Neuron (in vitro differentiated cells): Measurements from ENCODE around the gene CAST.

Experiments used
- H2AFZ ChIP-seq: one replicate; pipeline ENCODE4 v1.6.1; 2013; ENCODE audit warnings: low read depth, mild to moderate bottlenecking, inconsistent platforms, low read length, moderate library complexity
- H3K27me3 ChIP-seq: one replicate; pipeline ENCODE4 v1.6.1; 2013; ENCODE audit warnings: low read length; ENCODE audit not compliant: insufficient read depth
- H3K36me3 ChIP-seq: one replicate; pipeline ENCODE4 v1.6.1; 2013; ENCODE audit warnings: low read length; ENCODE audit not compliant: insufficient read depth
- H3K4me1 ChIP-seq: one replicate; pipeline ENCODE4 v1.6.1; 2013; ENCODE audit warnings: low read length; ENCODE audit not compliant: insufficient read depth
- H3K4me3 ChIP-seq: 2 replicates; pipeline ENCODE4 v1.5.1; 2013; ENCODE audit warnings: mild to moderate bottlenecking, low read length, moderate library complexity
- H3K9me3 ChIP-seq: one replicate; pipeline ENCODE4 v1.6.1; 2013; ENCODE audit warnings: low read length

CAST gene

DNA sequence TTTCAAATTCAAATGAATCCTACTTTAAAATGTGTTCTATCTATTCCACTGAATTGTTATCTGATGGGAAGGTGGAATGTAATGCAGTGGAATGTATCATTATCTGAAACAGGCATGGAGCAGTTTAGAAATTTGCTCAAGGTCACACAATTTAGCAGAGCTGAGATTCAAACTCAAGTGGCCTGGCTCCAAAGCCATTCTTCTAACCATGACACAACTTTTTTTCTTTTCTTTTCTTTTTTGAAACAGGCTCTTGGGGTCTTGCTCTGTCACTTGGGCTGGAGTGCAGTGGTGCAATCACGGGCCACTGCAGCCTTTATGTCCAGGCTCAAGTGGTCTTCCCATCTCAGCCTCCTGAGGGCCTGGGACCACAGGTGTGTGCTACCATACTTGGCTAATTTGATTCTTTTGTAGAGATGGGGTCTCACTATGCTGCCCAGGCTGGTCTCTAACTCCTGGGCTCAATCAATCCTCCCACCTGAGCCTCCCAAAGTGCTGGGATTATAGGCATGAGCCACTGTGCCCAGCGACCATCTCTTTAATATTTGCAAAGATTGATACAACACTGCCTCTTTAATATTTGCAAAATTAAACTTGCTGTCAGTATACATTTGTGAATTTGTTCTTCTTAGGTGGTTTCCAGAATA is 50.0 kb downstream of the CAST start:
- Histone ChIP-seq H3K4me3 (no peak overlapping the region), H3K27me3 (no peaks in the 10 kb centered on the region), H3K4me1 (peaks cover 8% of the 10 kb centered on the region), H2AFZ (no peak overlapping the region), H3K9me3 (no peaks in the 10 kb centered on the region), H3K36me3 (no peaks in the 10 kb centered on the region)

DNA sequence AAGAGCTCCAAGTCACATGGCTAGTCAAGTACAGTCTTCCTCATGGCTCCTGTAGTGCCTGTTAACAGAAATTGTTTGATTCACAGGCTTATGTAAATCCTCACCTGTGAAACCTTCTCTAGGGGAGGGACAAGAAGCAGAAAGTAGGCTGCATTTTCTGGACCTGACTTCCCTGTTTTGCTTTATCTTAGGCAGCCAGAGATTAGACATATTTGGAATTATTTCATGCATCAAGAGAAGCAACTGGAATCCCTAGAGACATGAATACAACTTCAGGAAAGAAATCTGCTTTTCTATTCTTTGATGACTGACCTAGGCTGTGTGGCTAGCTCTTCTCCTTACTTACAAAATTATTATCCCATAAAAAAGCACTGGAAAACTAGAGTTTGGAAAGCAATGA is 52.3 kb downstream of the CAST start:
- Histone ChIP-seq H2AFZ (no peak overlapping the region), H3K27me3 (no peaks in the 10 kb centered on the region), H3K4me1 (peaks cover 8% of the 10 kb centered on the region), H3K9me3 (no peaks in the 10 kb centered on the region), H3K36me3 (no peaks in the 10 kb centered on the region), H3K4me3 (no peak overlapping the region)

DNA sequence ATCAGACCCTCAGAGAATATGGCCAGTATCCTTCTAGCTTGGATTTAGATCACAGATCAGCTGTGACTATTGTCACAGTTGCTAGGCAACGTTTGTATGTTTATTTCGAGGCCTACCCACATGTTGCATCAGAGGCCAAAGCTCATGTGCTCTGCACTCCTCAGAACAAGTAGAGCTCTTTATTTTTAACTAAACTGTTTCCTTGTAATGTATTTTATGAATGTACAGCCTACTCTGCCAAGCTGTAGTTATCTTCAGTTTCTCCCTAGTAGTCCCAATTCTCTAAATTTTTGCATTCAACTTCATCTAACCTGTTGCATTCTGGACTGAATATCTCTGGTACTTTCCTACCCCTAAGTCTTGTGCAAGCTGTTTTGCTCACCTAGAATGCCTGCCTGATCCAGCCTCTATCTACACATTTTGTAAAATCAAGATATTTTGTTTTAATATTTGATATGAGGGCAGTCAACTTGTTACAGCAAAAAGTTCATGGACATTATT is 52.8 kb downstream of the CAST start:
- H3K4me1 ChIP-seq, result peaks cover 8% of the 10 kb centered on the region

DNA sequence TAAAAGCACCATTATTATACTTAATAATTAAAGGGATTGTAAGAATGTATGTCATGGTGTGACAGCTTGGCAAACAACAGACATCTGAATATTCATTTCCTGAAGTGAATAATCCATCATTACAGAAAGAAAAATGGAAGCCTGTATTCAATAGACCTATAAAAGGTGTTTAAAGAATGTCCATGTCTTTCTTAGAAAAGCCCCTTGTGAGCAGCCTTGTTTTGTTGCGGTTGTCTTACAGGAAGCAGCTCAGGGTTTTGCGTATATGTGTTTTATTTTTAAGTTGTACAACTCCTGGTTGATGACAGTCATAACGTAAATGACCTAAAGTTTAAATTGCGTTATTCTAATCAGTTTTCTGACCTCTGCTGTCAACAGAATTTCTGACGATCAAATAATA is 53.8 kb downstream of the CAST start:
- no peaks in the 10 kb centered on the region for H3K9me3 ChIP-seq
- peaks cover 8% of the 10 kb centered on the region for H3K4me1 ChIP-seq
- no peaks in the 10 kb centered on the region for H3K36me3 ChIP-seq
- H3K27me3 ChIP-seq, result no peaks in the 10 kb centered on the region
- H3K4me3 ChIP-seq, result no peak overlapping the region
- no peak overlapping the region for H2AFZ ChIP-seq

More for the DNA sequence above, 52.8 kb downstream of the CAST start:
- no peak overlapping the region for H2AFZ ChIP-seq
- H3K4me3 ChIP-seq, result no peak overlapping the region
- H3K9me3 ChIP-seq, result no peaks in the 10 kb centered on the region
- H3K27me3 ChIP-seq, result no peaks in the 10 kb centered on the region
- H3K36me3 ChIP-seq, result no peaks in the 10 kb centered on the region

DNA sequence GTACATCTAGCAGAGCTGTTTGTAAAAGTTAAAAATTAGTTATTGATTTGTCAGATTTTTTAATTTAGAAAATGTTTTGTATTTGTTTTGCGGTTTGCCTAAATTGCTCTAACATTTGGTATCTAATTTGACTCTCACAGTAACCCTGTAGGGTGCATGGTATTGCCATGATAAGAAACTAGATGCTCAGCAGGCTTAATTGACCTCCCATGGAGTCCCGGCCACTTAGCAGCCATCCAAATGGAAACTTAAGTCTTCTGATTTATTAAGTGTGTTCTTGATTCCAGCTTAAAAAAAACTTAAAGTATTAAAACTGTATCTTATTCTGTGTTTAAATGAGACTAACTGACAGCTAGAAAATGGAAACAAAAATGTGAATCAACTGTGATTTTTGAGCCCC is 54.5 kb downstream of the CAST start:
- Histone ChIP-seq H3K4me1 (peaks cover 8% of the 10 kb centered on the region), H2AFZ (no peak overlapping the region), H3K27me3 (no peaks in the 10 kb centered on the region), H3K9me3 (no peaks in the 10 kb centered on the region), H3K4me3 (no peak overlapping the region), H3K36me3 (no peaks in the 10 kb centered on the region)

DNA sequence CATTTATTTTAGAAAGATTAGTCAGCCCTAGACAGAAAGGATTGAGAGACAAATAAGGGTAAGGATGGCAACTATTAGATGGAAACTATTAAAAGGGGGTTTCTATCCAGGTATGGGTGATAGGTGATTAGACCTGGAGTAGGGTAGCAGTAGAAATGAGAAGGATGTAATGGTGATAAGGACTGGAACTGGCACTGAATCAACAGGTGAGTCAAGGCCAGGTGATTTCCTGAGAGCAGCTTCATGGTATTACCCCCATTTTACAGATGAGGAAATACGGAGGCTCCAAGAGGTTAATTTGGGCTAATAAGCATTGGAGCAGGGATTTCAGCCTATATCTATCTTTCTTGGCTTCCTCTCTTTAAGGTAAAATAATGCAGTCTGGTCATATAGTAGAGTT is 55.7 kb downstream of the CAST start:
- Histone ChIP-seq H3K9me3 (no peaks in the 10 kb centered on the region), H3K36me3 (no peaks in the 10 kb centered on the region), H3K27me3 (no peaks in the 10 kb centered on the region), H2AFZ (no peak overlapping the region), H3K4me1 (peaks cover 8% of the 10 kb centered on the region), H3K4me3 (no peak overlapping the region)

DNA sequence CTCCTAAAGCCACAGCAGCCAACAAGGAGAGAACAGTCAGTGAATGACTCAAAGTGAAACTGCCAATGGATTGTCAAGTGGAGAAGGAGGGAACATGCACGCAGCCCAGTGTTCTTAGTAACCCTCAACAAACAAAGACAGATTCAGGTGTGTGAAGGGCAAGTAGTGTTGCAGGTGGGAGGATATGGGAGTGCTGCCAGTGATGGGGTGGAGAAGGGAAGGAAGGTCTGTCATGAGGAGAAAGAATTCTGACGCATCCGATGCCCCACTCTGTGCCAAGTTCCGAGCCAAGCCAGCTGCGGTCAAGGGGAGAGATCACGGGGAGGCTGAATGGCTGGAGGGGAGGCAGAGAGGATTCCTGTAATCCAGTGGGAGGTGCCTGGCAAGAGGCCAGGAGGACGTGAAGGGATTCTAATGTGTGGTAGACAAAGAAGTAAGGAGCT is 56.5 kb downstream of the CAST start:
- Histone ChIP-seq H3K4me3 (no peak overlapping the region), H3K9me3 (no peaks in the 10 kb centered on the region), H3K27me3 (no peaks in the 10 kb centered on the region), H3K36me3 (no peaks in the 10 kb centered on the region), H3K4me1 (peaks cover 8% of the 10 kb centered on the region), H2AFZ (no peak overlapping the region)

DNA sequence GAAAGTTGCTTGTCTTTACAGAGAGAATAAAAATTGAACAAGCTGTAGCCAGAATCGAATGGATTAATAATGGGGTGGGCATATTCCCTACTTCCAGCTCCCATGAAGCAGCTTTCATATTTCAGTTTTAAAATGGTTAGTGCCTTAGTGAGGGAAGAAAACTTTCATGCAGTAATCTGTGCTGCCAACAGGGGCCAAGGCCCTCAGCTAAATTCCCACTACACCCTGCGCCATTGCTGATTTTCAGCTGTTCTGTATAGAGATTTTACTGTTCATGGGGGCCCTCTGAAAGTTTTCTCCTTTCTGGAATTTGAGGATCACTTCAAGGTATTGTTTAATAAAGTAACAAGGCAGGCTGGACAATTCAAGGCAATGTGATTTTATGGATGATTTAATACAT is 58.2 kb downstream of the CAST start:
- H3K27me3 ChIP-seq, result no peaks in the 10 kb centered on the region
- no peaks in the 10 kb centered on the region for H3K9me3 ChIP-seq
- H3K36me3 ChIP-seq, result no peaks in the 10 kb centered on the region
- no peaks in the 10 kb centered on the region for H3K4me1 ChIP-seq
- H3K4me3 ChIP-seq, result no peak overlapping the region
- no peak overlapping the region for H2AFZ ChIP-seq

DNA sequence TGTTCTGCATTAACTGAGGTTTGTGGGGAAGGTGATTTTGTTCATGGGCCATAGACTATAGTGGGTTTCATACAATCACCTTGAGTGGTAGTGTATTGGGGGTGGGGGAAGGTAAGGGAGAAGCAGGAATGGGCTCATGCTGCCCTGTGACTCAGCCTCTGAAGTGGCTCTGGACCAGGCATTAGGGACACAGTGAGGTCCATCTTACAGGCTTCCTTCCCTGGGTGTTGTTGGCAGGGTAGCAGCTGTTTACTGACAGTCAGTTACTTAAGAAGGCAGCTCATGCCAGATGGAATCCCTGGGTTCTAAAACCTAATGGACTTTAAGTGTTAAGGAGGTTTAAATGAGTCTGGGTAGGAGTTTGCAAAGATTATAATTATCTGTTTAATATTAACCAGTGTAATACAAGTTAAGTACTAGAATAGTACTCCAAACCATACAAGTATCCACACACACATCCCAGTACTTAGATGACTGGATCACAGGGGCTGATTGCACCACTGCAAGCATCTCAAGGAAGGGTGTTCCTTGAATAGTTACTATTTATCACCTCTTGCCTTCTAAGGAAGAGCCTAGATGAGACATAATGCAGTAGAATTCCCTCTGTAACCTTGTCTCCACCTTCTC is 59.3 kb downstream of the CAST start:
- no peaks in the 10 kb centered on the region for H3K27me3 ChIP-seq
- H3K36me3 ChIP-seq, result no peaks in the 10 kb centered on the region
- no peak overlapping the region for H2AFZ ChIP-seq
- H3K9me3 ChIP-seq, result no peaks in the 10 kb centered on the region
- H3K4me1 ChIP-seq, result no peaks in the 10 kb centered on the region
- no peak overlapping the region for H3K4me3 ChIP-seq

DNA sequence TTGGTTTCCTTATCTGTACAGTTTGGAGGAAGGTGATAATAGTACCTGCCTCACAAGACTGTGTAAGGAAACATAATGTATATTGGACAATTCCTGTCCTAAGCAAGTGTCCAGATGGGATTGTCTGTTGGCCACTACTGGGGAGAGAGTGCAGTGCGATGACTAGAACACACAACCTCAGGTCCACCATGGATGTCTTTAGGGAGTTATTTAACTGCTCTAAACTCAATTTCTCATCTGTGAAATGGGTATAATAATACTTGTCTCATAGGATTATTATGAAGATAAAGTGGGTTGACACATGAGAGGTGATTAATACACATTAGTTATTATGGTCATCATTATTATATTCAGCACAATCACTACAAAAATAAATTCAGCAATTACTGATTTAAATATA is 63.1 kb downstream of the CAST start:
- Histone ChIP-seq H3K36me3 (no peaks in the 10 kb centered on the region), H3K27me3 (no peaks in the 10 kb centered on the region), H3K4me3 (no peak overlapping the region), H3K9me3 (no peaks in the 10 kb centered on the region), H2AFZ (no peak overlapping the region), H3K4me1 (no peaks in the 10 kb centered on the region)

DNA sequence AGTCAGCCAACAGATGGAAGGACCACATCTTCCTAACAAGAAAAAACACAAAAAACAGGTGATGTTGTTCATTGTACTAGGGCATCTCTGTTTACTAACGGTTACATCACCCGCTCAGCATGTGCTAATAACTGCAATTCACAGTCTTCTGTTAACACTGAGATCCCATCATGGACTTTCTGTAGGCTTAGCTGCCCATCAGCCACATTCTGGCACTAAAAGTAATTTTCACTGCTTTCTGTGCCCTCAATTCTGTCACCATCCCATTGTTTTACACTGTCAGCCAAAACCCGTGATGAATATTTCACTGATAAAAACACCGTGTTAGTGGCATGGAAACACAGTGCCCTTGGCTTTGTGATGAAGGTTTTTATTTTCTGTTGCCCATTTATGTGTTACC is 64.6 kb downstream of the CAST start:
- Histone ChIP-seq H3K4me1 (no peaks in the 10 kb centered on the region), H3K9me3 (no peaks in the 10 kb centered on the region), H3K36me3 (peaks cover 2% of the 10 kb centered on the region), H2AFZ (no peak overlapping the region), H3K4me3 (no peak overlapping the region), H3K27me3 (no peaks in the 10 kb centered on the region)

DNA sequence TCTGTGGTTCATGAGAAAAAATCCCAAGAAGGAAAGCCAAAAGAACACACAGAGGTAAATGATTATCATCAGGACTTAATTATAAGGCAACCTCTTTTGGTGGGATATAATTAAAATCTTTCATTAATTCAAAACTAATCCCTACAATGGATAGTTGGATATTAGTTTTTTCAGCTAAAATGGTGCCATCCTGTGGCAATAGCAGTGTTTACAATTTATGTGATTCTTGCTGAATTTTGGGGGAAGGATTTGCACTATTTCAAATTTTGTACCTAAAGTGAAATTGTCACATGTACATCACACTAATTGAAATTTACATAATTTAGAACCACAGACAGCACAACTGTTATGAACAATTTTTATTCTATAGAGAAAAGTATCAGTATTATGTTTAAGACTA is 67.0 kb downstream of the CAST start:
- Histone ChIP-seq H3K9me3 (no peaks in the 10 kb centered on the region), H3K4me3 (no peak overlapping the region), H3K4me1 (no peaks in the 10 kb centered on the region), H3K27me3 (no peaks in the 10 kb centered on the region), H3K36me3 (peaks cover 2% of the 10 kb centered on the region), H2AFZ (no peak overlapping the region)

DNA sequence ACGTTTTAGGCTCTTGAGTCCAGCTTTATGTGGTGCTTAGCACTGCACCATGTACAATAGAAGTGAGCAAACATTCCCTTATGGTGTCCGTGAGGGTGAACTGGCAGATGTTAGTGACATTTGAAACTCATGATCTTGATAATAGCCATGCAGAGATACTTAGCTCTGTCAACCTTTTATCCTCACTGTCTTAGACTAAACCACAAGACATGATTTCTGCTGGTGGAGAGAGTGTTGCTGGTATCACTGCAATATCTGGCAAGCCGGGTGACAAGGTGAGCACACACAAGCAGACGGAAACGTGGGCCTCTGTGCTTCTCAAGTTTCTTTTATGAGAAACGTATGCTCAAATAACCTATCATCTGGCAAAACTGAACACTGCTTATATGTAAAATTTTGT is 68.4 kb downstream of the CAST start:
- Histone ChIP-seq H3K36me3 (peaks cover 2% of the 10 kb centered on the region), H3K4me3 (no peak overlapping the region), H3K27me3 (no peaks in the 10 kb centered on the region), H2AFZ (no peak overlapping the region), H3K9me3 (no peaks in the 10 kb centered on the region), H3K4me1 (no peaks in the 10 kb centered on the region)
